NCI-H2196 (cell line): Measurements from ENCODE around the gene AKT2.
"Not testable (repeated sequence)": the region's sequence is repeated elsewhere in the genome, so short reads cannot be mapped to it uniquely, and the experiment has no call there.

Source experiments
- DNase-seq: peaks from one replicate; lab custom pipeline; 2025; ENCODE audit not compliant: unreplicated experiment; lab: John Stamatoyannopoulos, UW

Gene AKT2

GRCh38 chr19:40221858-40222619, 63.1 kb downstream of the AKT2 start:
- DNase-seq = peak; percentile 81

- no peak for DNase-seq
These were observed 64.5 kb downstream of the AKT2 start for GRCh38 chr19:40220674-40221073.

GRCh38 chr19:40219721-40220276, 65.3 kb downstream of the AKT2 start:
- peak; percentile 29 for DNase-seq

- not testable (repeated sequence) for DNase-seq
These were observed 66.1 kb downstream of the AKT2 start for GRCh38 chr19:40219029-40219428.

- DNase-seq = no peak
These were observed 66.9 kb downstream of the AKT2 start, which contains the start of gene TTC9B for GRCh38 chr19:40217934-40218890. Gene TTC9B, minus strand, starts transcription at chr19:40218384. Its CDS starts 3 bp downstream, at chr19:40218381.

GRCh38 chr19:40217027-40217810, 67.9 kb downstream of the AKT2 start:
- peak; percentile 79 for DNase-seq

GRCh38 chr19:40216777-40217026, 68.4 kb downstream of the AKT2 start:
- DNase-seq = no peak

GRCh38 chr19:40216013-40216776, 69.0 kb downstream of the AKT2 start:
- DNase-seq = no peak

GRCh38 chr19:40214936-40215335, 70.2 kb downstream of the AKT2 start:
- DNase-seq = no peak

GRCh38 chr19:40213882-40214570, 71.1 kb downstream of the AKT2 start:
- no peak for DNase-seq

GRCh38 chr19:40213251-40213829, 71.8 kb downstream of the AKT2 start:
- DNase-seq = no peak

GRCh38 chr19:40210889-40211288, 74.3 kb downstream of the AKT2 start:
- no peak for DNase-seq

GRCh38 chr19:40208602-40209001, 76.5 kb downstream of the AKT2 start:
- DNase-seq = no peak

GRCh38 chr19:40205760-40206159, 79.4 kb downstream of the AKT2 start:
- DNase-seq = no peak

- no peak for DNase-seq
These were observed 80.8 kb downstream of the AKT2 start for GRCh38 chr19:40204381-40204780.

- no peak for DNase-seq
These were observed 84.6 kb downstream of the AKT2 start for GRCh38 chr19:40200341-40201099.

- no peak for DNase-seq
These were observed 86.7 kb downstream of the AKT2 start for GRCh38 chr19:40198272-40198990.

- DNase-seq = no peak
These were observed 91.6 kb downstream of the AKT2 start for GRCh38 chr19:40193587-40193849.
